ENCODE data around the gene C3orf62. TPM values are rescaled to one million over a fixed set of nuclear protein-coding genes. Genes with fewer than 3 reads are reported as not detected.

The C3orf62 gene
- 0.36 and 0.65 TPM in 2 replicates for total RNA-seq

DNA sequence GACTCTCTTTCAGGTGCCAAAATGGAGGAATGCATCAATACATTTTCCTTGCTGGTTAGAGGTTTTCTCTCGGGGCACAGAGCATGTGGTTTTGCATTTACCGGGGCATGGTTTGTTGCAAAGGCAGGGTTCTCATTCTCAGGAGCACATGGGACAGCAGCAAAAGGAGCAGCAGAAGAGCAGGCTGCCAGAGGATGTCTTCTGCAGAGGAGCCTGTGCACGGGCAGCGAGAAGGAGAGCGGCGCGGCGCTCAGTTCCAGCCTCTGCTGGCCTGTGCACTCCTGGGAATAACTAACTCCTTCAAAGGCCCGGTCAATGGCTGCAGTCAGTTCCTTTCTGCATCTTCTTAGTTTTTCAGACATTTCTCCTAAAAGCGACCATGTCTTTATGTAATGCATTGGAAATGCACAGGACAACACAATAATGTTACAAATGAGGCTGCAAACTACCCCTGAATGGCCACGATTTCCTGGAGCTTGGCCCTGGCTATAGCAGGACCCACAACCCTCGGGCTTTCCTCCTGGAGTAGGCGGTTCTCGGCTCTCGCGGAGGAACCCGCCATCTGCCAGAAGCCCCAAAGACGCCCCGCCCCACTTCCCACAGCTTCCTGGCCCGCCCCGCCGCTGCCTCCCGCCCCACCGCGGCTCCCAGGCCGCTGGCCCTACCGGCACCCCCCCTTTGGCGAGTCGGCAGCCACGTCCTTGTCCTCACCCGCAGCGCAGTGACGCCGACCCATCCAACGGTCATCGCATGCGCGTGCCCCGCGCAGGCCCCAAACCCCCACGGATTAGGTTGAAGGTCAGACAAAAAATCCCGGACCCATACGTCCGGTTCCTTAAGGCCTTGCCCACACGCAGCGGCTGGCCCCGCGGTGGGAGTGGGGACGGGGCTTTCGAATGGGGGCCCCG is at the start of gene C3orf62:
C3orf62 (minus strand) TSS at position 758 of the 908 bp plus-strand sequence; CDS start at position 398, 360 bp downstream.

Other genes with a start within 250 kb of the C3orf62 start
- gene IMPDH2, start 247.8 kb downstream of the C3orf62 start, total RNA-seq = 205 and 213 TPM in 2 replicates
- gene QRICH1, start 183.2 kb downstream of the C3orf62 start, total RNA-seq = 50.5 and 71.3 TPM in 2 replicates
- gene QARS1, start 172.5 kb downstream of the C3orf62 start, total RNA-seq = 270 and 287 TPM in 2 replicates
- gene USP19, start 156.4 kb downstream of the C3orf62 start, total RNA-seq = 33.8 and 55.2 TPM in 2 replicates
- gene LAMB2, start 144.2 kb downstream of the C3orf62 start, total RNA-seq = 356 and 396 TPM in 2 replicates
- 35.6 and 36.6 TPM in 2 replicates for gene CCDC71, start 110.9 kb downstream of the C3orf62 start, total RNA-seq
- gene KLHDC8B, start 105.6 kb downstream of the C3orf62 start, total RNA-seq = 17.3 and 30.1 TPM in 2 replicates
- gene USP4, start 62.8 kb upstream of the C3orf62 start, total RNA-seq = 6.0 and 8.8 TPM in 2 replicates
- gene GPX1, start 81.1 kb upstream of the C3orf62 start, total RNA-seq = 291 and 365 TPM in 2 replicates
- gene RHOA, start 134.7 kb upstream of the C3orf62 start, total RNA-seq = 563 and 758 TPM in 2 replicates
- 31.8 and 50.1 TPM in 2 replicates for gene TCTA, start 135.2 kb upstream of the C3orf62 start, total RNA-seq
- gene AMT, start 145.2 kb upstream of the C3orf62 start, total RNA-seq = 1.1 and 2.5 TPM in 2 replicates
- gene NICN1, start 152.1 kb upstream of the C3orf62 start, total RNA-seq = 6.7 and 16.8 TPM in 2 replicates
- gene DAG1, start 193.0 kb upstream of the C3orf62 start, total RNA-seq = 49.3 and 80.0 TPM in 2 replicates